ENCODE measurements around the gene ACKR2. TPM values are rescaled to one million over a fixed set of nuclear protein-coding genes. Genes with fewer than 3 reads are reported as not detected.

Gene ACKR2
- total and polyA plus RNA-seq, 2 donors (not counting 3 experiments of a cell fraction or from before 2014, with no cell fraction given) = 0.01 TPM; not detected in 1

DNA sequence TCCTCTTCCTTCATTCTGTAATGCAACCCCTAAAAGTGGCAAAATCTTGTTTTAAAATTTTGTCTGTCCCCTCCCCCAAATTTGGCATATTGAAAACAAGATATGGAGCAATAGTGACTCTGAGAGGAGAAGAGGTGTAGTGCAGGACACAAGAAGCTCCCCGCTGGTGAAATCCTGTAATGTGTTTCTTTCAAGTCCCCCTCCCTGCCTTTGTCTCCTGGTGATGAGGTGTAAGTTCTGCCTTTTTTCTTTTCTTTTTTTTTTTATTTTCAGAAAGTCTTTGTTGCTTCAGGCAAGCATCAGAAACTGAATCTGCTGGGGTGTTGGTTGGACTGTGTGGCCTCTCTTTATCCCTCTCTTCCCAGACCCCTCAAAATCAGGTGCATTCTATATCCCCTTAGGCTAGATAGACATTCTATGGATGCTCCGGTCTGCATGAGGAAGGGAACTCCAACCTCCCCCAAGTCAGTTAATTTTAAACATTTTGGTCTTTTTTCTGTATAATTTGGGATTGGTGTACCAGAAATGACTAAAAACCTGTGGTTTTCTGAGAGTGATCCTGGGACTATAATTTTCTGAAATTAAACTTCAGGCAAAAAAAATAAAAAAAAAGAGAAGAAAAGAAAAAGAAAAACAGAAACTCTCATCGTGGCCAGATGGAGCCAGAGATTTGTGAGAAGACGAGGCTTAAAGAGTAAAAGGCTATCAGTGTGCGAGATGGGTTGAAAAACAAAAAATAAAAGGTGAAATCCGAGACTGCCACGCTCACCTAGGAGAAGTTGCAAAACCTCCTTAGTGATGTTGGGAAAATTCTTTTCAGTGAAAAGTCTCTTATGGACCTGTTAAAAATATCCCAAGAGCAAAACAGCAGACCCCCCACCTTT lies 21.4 kb downstream of the ACKR2 start:
- ChIA-PET POLR2A (no interaction called here), CTCF (interaction anchor here (0.9 to 3.1 kb wide), 14 partner anchors 9 to 323 kb away, joined by 3 to 24 read pairs (median 4); partner anchors contain the start of gene HIGD1A)
- intact Hi-C loops (cut with micrococcal nuclease) = loop anchor here (1.0 to 5.0 kb wide), 3 partner anchors 50 to 1367 kb away; no protein-coding TSS in a partner anchor
- no peaks in the 10 kb centered on the region for H3K79me2 ChIP-seq (ENCODE audit: control insufficient read depth, insufficient read depth, low read length)
- no TSS peak for BruUV-seq (replicated peaks)
- no peak for DNase-seq (ENCODE audit: low read depth, low spot score)
- H2AFZ ChIP-seq (ENCODE audit: low read depth, low read length) = no peak overlapping the region
- H3K27ac ChIP-seq (ENCODE audit: insufficient read depth, low read depth, low read length) = no peak overlapping the region
- H4K20me1 ChIP-seq (replicated peaks; ENCODE audit: control insufficient read depth, extremely low read depth, insufficient read depth, low read length) = no peaks in the 10 kb centered on the region
- H3K9ac ChIP-seq (replicated peaks; ENCODE audit: extremely low read depth, insufficient read depth, low read length) = no peak overlapping the region
- dilution Hi-C loops (cut with MboI; ENCODE audit: extremely low pct_ligation_motif_present, low sequenced_read_pairs) = no loop called here
- H3K36me3 ChIP-seq (ENCODE audit: control insufficient read depth in 2 of 2, extremely low read depth in 1 of 2, insufficient read depth in 2 of 2, low read length in 2 of 2) = no peaks in the 10 kb centered on the region
- TF ChIP-seq MYC (IDR thresholded peaks at IDR 0.05; ENCODE audit: low read depth, low read length) (no peak), CTCF (IDR thresholded peaks at IDR 0.05; ENCODE audit: extremely low read depth in 1 of 2, insufficient read depth in 1 of 2, low read depth in 1 of 2, low read length in 2 of 2) (no peak), JUN (IDR thresholded peaks at IDR 0.05; ENCODE audit: borderline replicate concordance, insufficient read depth, insufficient read length, low read depth) (no peak), GATA2 (IDR thresholded peaks at IDR 0.05; ENCODE audit: insufficient read depth, insufficient read length, low read depth, low read length) (no peak), POLR2AphosphoS5 (IDR thresholded peaks at IDR 0.05; ENCODE audit: insufficient read depth, low read depth, low read length) (no peak), FOS (IDR thresholded peaks at IDR 0.05; ENCODE audit: borderline replicate concordance, insufficient read depth, low read length) (no peak), POLR2A (IDR thresholded peaks at IDR 0.05; ENCODE audit: low read depth, low read length) (no peak), EZH2 (IDR thresholded peaks at IDR 0.05; ENCODE audit: borderline replicate concordance, low read depth, low read length, severe bottlenecking) (no peak)
- TF ChIP-seq, protein P1, sequence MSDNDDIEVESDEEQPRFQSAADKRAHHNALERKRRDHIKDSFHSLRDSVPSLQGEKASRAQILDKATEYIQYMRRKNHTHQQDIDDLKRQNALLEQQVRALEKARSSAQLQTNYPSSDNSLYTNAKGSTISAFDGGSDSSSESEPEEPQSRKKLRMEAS (IDR thresholded peaks at IDR 0.05; ENCODE audit: insufficient read depth, insufficient read length) = no peak
- FAIRE-seq = no peak
- H3K9me3 ChIP-seq (replicated peaks; ENCODE audit: control insufficient read depth, insufficient read depth, low read length) = no peaks in the 10 kb centered on the region
- no peaks in the 10 kb centered on the region for H3K9me1 ChIP-seq (replicated peaks; ENCODE audit: control insufficient read depth, extremely low read depth, insufficient read depth, low read length)
- H3K4me3 ChIP-seq (replicated peaks in 1 of 3; ENCODE audit: insufficient read depth in 1 of 3, low read depth in 1 of 3, low read length in 3 of 3) = no peak overlapping the region
- no peaks in the 10 kb centered on the region for H3K4me1 ChIP-seq (ENCODE audit: control insufficient read depth, extremely low read depth, insufficient read depth, low read length)
- H3K4me2 ChIP-seq (ENCODE audit: insufficient read depth, low read length) = no peak overlapping the region
- peaks cover 6 to 8% of the 10 kb centered on the region in 2 experiments for H3K27me3 ChIP-seq (ENCODE audit: control insufficient read depth in 2 of 2, insufficient read depth in 2 of 2, low read length in 2 of 2)

Data from endothelial cell of umbilical vein (primary cell).